Bronchial epithelial cell (primary cell): ENCODE measurements around the gene TAF11L12. TPM values are rescaled to one million over a fixed set of nuclear protein-coding genes. Genes with fewer than 3 reads are reported as not detected.
"Not testable (repeated sequence)": the region's sequence is repeated elsewhere in the genome, so short reads cannot be mapped to it uniquely, and the experiment has no call there.

Experiments used
- DNase-seq: peaks from one replicate; pipeline ENCODE4 v3.0.0-alpha.2; 2010; ENCODE audit warnings: low read depth
- FAIRE-seq: peaks from 2 replicates; lab custom pipeline; 2011; peaks lifted over from hg19 to GRCh38; lab: Jason Lieb, UNC
- H3K27me3 ChIP-seq: 2 replicates; pipeline ENCODE4 v1.5.1; 2011; ENCODE audit warnings: low read length; ENCODE audit not compliant: control insufficient read depth, insufficient read depth
- H3K36me3 ChIP-seq: 2 replicates; pipeline ENCODE4 v1.5.1; 2011; ENCODE audit warnings: low read length; ENCODE audit not compliant: control insufficient read depth, insufficient read depth
- H3K4me3 ChIP-seq: 2 replicates; pipeline ENCODE4 v1.5.1; 2011; ENCODE audit warnings: mild to moderate bottlenecking, low read depth, low read length, control low read depth
- total RNA-seq: library from RNA; depleted of rRNA; stranded (reverse); fragments of >200 nt; gene quantifications from 2 replicates; pipeline ENCODE4 v1.2.1, GENCODE V29; 2014
- TF ChIP-seq, protein P1 (sequence below): IDR thresholded peaks from 2 replicates; pipeline ENCODE4 v1.5.1; 2011; ENCODE audit warnings: mild to moderate bottlenecking, moderate library complexity, low read length, control low read depth, inconsistent platforms; ENCODE audit not compliant: insufficient read depth, severe bottlenecking

TAF11L12 gene
- total RNA-seq, 1 donor from 2014 or later, result 0.26 TPM

GRCh38 chr5:17619354-17619753, 9.2 kb downstream of the TAF11L12 start:
- H3K4me3 ChIP-seq, result no peak overlapping the region
- H3K27me3 ChIP-seq, result no peaks in the 10 kb centered on the region
- no peaks in the 10 kb centered on the region for H3K36me3 ChIP-seq
- TF ChIP-seq, protein P1, sequence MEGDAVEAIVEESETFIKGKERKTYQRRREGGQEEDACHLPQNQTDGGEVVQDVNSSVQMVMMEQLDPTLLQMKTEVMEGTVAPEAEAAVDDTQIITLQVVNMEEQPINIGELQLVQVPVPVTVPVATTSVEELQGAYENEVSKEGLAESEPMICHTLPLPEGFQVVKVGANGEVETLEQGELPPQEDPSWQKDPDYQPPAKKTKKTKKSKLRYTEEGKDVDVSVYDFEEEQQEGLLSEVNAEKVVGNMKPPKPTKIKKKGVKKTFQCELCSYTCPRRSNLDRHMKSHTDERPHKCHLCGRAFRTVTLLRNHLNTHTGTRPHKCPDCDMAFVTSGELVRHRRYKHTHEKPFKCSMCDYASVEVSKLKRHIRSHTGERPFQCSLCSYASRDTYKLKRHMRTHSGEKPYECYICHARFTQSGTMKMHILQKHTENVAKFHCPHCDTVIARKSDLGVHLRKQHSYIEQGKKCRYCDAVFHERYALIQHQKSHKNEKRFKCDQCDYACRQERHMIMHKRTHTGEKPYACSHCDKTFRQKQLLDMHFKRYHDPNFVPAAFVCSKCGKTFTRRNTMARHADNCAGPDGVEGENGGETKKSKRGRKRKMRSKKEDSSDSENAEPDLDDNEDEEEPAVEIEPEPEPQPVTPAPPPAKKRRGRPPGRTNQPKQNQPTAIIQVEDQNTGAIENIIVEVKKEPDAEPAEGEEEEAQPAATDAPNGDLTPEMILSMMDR, result no peak
- DNase-seq (no peak), FAIRE-seq (no peak)

- H3K36me3 ChIP-seq, result no peaks in the 10 kb centered on the region
- FAIRE-seq (no peak), DNase-seq (no peak)
- TF ChIP-seq, protein P1, result no peak
- no peaks in the 10 kb centered on the region for H3K27me3 ChIP-seq
- no peak overlapping the region for H3K4me3 ChIP-seq
These were observed 10.4 kb downstream of the TAF11L12 start for GRCh38 chr5:17620627-17621026.

- Histone ChIP-seq H3K36me3 (no peaks in the 10 kb centered on the region), H3K4me3 (no peak overlapping the region), H3K27me3 (no peaks in the 10 kb centered on the region)
- no peak for DNase-seq
- TF ChIP-seq, protein P1, result no peak
- no peak for FAIRE-seq
These were observed 15.5 kb downstream of the TAF11L12 start for GRCh38 chr5:17625686-17626085.

- not testable (repeated sequence) for DNase-seq, FAIRE-seq, H3K4me3 ChIP-seq, H3K36me3 ChIP-seq, H3K27me3 ChIP-seq
These were observed 21.6 kb downstream of the TAF11L12 start, which contains the start of gene TAF11L13 for GRCh38 chr5:17631788-17632187. TAF11L13 (plus strand) TSS chr5:17632088.

DNA sequence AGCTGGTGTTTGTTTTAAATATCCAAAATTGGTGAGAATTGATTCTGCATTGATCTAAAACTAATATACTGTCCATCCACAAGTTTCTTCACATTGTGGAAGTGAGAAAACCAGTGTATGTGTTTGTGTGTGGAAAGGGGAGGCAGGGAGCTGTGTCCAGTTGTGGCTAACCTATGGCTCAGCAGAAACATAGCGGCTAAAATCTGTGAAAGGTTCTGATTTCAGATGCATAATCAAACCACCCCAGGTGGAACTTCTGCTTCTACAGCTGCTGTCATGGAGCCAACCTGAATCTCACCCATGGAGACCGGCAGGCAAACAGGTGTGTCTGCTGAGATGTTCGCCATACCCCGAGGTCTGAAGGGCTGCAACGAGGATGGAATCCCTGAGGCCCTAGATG, 24.0 kb downstream of the TAF11L12 start, which contains the start of gene TAF11L14:
Gene TAF11L14 (plus strand): TSS at position 301 of the 400 bp plus-strand sequence.
- TF ChIP-seq, protein P1, result no peak

GRCh38 chr5:17649232-17649631, 39.0 kb downstream of the TAF11L12 start:
- DNase-seq, FAIRE-seq, H3K4me3 ChIP-seq, H3K36me3 ChIP-seq, H3K27me3 ChIP-seq: not testable (repeated sequence)

More for the DNA sequence above, 24.0 kb downstream of the TAF11L12 start, which contains the start of gene TAF11L14:
- DNase-seq, result no peak
- Histone ChIP-seq H3K27me3 (no peaks in the 10 kb centered on the region), H3K36me3 (no peaks in the 10 kb centered on the region), H3K4me3 (no peak within 1 kb of the TSS)
- no peak for FAIRE-seq

GRCh38 chr5:17655201-17655759, 45.1 kb downstream of the TAF11L12 start:
- H3K27me3 ChIP-seq, H3K36me3 ChIP-seq, DNase-seq, H3K4me3 ChIP-seq, FAIRE-seq: not testable (repeated sequence)
